K562 (cell line): Measurements from ENCODE around the gene FGGY.

Source experiments
- CBX5 ChIP-seq: IDR thresholded peaks from 2 replicates; pipeline ENCODE4 v1.6.1; 2014; ENCODE audit warnings: low read depth, borderline replicate concordance
- CHD4 ChIP-seq: fragments of 200-600 bp; sonication (generic); IDR thresholded peaks from 3 replicates; pipeline ENCODE4 v1.6.1; 2012; ENCODE audit warnings: low read depth, mild to moderate bottlenecking, mixed read lengths, low read length, inconsistent platforms; ENCODE audit not compliant: insufficient read depth, insufficient replicate concordance, poor library complexity, severe bottlenecking
- CTCF ChIP-seq, 3 experiments: IDR thresholded peaks in 2 of 3; conservative IDR thresholded peaks in 1 of 3; 2 replicates each; pipeline ENCODE4 v1.5.1; 2011 to 2012; ENCODE audit warnings: low read length in 3 of 3, mild to moderate bottlenecking in 3 of 3, control low read depth in 2 of 3, improper control_type of control experiment in 1 of 3, inconsistent platforms in 1 of 3, low read depth in 1 of 3, mixed read lengths in 1 of 3, moderate library complexity in 1 of 3; ENCODE audit not compliant: insufficient read depth in 2 of 3
- EZH2 ChIP-seq: IDR thresholded peaks from 2 replicates; pipeline ENCODE4 v1.6.1; 2012; ENCODE audit warnings: low read depth, mild to moderate bottlenecking, inconsistent platforms, low read length, borderline replicate concordance
- FOXP1 ChIP-seq: sonication (generic); formaldehyde crosslinking; IDR thresholded peaks from 2 replicates; pipeline ENCODE4 v1.8.0; 2022; ENCODE audit warnings: mild to moderate bottlenecking, missing genetic modification reagents
- HDAC2 ChIP-seq: fragments of 450-650 bp; IDR thresholded peaks from 2 replicates; pipeline ENCODE4 v1.6.1; 2016; ENCODE audit warnings: mild to moderate bottlenecking
- JUND ChIP-seq, 2 experiments: IDR thresholded peaks; 2 replicates in 1 of 2; 3 replicates in 1 of 2; pipeline ENCODE4 v1.6.1; 2011; ENCODE audit warnings: borderline replicate concordance in 2 of 2, low read depth in 2 of 2, low read length in 2 of 2, improper control_type of control experiment in 1 of 2, missing biosample characterization in 1 of 2, missing genetic modification characterization in 1 of 2, missing genetic modification reagents in 1 of 2
- KLF16 ChIP-seq: IDR thresholded peaks from 2 replicates; pipeline ENCODE4 v1.6.1; 2016; ENCODE audit warnings: antibody characterized with exemption
- POLR2AphosphoS5 ChIP-seq: IDR thresholded peaks from 2 replicates; pipeline ENCODE4 v1.6.1; 2011; ENCODE audit warnings: mild to moderate bottlenecking, low read depth, low read length, moderate library complexity; ENCODE audit not compliant: control insufficient read depth, insufficient read depth
- PRMT5 ChIP-seq: sonication (generic); formaldehyde crosslinking; IDR thresholded peaks from 2 replicates; pipeline ENCODE4 v1.5.0; 2020; ENCODE audit warnings: missing genetic modification reagents
- TF ChIP-seq, protein P1 (sequence below), 2 experiments: IDR thresholded peaks; 2 replicates each; pipeline ENCODE4 v1.6.1; 2011; ENCODE audit warnings: borderline replicate concordance in 1 of 2, control low read depth in 1 of 2, low read depth in 1 of 2, low read length in 1 of 2, mild to moderate bottlenecking in 1 of 2, mixed read lengths in 1 of 2, moderate library complexity in 1 of 2; ENCODE audit not compliant: insufficient read depth in 1 of 2, insufficient read length in 1 of 2, poor library complexity in 1 of 2, severe bottlenecking in 1 of 2; ENCODE audit errors: extremely low read depth in 1 of 2

DNA sequence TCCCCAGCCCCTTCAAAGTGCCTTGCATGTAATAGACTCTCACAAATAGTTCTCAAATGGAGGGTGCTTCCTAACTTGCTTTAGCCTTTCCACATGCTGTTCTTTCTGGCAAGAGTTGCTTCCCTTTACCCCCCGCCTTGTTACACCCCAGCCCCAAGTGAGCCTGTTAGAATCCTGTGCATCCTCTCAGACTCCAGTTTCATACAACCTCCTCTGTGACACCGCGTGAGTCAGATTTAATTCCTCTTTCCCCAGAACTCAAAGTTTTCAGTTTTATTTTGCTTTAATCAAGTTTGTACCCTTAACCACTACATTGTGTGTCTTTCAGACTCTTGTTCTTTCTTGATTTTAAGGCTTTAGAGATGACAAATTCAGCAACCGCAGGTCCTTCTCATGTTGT, 283.4 kb downstream of the FGGY start:
- TF ChIP-seq CTCF (IDR thresholded peaks at IDR 0.05 in 2 of 3, conservative IDR thresholded peaks at IDR 0.05 in 1 of 3; ENCODE audit: insufficient read depth in 2 of 3, low read depth in 1 of 3, low read length in 3 of 3) = no peak
- TF ChIP-seq HDAC2 = no peak
- TF ChIP-seq CBX5 = no peak
- no peak for TF ChIP-seq CHD4
- TF ChIP-seq FOXP1 = no peak
- TF ChIP-seq EZH2 = no peak
- TF ChIP-seq KLF16 = no peak
- TF ChIP-seq JUND (IDR thresholded peaks at IDR 0.05; ENCODE audit: borderline replicate concordance, low read depth, low read length) = no peak
- no peak for TF ChIP-seq JUND (tag; IDR thresholded peaks at IDR 0.05; ENCODE audit: borderline replicate concordance, low read depth, low read length)
- TF ChIP-seq, protein P1, sequence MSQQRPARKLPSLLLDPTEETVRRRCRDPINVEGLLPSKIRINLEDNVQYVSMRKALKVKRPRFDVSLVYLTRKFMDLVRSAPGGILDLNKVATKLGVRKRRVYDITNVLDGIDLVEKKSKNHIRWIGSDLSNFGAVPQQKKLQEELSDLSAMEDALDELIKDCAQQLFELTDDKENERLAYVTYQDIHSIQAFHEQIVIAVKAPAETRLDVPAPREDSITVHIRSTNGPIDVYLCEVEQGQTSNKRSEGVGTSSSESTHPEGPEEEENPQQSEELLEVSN (IDR thresholded peaks at IDR 0.05; ENCODE audit: borderline replicate concordance in 1 of 2, extremely low read depth in 1 of 2, insufficient read depth in 1 of 2, insufficient read length in 1 of 2, low read depth in 1 of 2, low read length in 1 of 2, poor library complexity in 1 of 2, severe bottlenecking in 1 of 2) = no peak
- TF ChIP-seq PRMT5 (CRISPR knock-in tag) = no peak
- no peak for TF ChIP-seq POLR2AphosphoS5
